Upper lobe of left lung (tissue), 4 donors: ENCODE results near the gene XRCC5.

ENCODE experiments used
- POLR2A ChIP-seq, 4 donors: fragments of 450-650 bp; IDR thresholded peaks; one replicate each; pipeline ENCODE4 v1.5.1; 2016 to 2017; ENCODE audit warnings: antibody characterized with exemption in 4 of 4, mild to moderate bottlenecking in 2 of 4
- TF ChIP-seq, protein P1 (sequence below), 6 experiments: fragments of 450-650 bp in 4 of 6; fragments of 200-600 bp in 2 of 6; sonication (generic) in 2 of 6; IDR thresholded peaks; one replicate each; pipeline ENCODE4 v1.5.1; 2016 to 2019; ENCODE audit warnings: antibody characterized with exemption in 6 of 6

DNA sequence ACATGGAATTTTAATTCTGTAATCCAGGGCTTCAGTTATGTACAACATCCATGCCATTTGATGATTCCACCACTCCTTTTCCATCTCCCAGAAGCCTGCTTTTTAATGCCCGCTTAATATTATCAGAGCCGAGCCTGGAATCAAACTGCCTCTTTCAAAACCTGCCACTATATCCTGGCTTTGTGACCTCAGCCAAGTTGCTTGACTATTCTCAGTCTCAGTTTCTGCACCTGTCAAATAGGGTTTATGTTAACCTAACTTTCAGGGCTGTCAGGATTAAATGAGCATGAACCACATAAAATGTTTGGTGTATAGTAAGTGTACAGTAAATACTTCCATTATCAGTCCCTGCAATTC, 108.7 kb downstream of the XRCC5 start:
- TF ChIP-seq, protein P1, sequence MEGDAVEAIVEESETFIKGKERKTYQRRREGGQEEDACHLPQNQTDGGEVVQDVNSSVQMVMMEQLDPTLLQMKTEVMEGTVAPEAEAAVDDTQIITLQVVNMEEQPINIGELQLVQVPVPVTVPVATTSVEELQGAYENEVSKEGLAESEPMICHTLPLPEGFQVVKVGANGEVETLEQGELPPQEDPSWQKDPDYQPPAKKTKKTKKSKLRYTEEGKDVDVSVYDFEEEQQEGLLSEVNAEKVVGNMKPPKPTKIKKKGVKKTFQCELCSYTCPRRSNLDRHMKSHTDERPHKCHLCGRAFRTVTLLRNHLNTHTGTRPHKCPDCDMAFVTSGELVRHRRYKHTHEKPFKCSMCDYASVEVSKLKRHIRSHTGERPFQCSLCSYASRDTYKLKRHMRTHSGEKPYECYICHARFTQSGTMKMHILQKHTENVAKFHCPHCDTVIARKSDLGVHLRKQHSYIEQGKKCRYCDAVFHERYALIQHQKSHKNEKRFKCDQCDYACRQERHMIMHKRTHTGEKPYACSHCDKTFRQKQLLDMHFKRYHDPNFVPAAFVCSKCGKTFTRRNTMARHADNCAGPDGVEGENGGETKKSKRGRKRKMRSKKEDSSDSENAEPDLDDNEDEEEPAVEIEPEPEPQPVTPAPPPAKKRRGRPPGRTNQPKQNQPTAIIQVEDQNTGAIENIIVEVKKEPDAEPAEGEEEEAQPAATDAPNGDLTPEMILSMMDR (IDR thresholded peaks at IDR 0.05): no peak
- no peak for TF ChIP-seq POLR2A (IDR thresholded peaks at IDR 0.05)
